GM19023 (cell line): ENCODE data around the gene CREB3L1.

Experiments used
- ATAC-seq: cut with Tn5 transposase; IDR thresholded peaks from one replicate; pipeline ENCODE4 v1.9.1; 2021; ENCODE audit warnings: mild to moderate bottlenecking, moderate library complexity; ENCODE audit not compliant: unreplicated experiment

The CREB3L1 gene

DNA sequence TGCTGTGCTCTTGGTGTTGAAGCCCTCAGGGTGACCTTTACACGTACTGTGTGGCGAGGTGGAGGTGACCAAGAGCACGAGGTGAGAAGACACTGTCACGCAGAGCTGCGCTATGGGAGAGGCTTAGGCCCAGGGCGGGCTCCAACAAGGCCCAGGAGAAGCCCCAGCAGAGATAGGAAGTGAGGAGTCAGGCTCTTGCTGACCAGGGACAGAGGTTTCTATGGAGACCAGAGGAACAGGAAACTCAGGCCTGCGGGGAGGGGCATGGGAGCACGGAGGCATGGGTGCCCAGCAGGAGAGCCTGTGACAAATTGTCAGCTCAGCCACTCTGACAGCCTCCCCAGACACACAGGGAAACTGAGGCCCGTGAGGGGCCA, 85.6 kb downstream of the CREB3L1 start:
- no peak for ATAC-seq

DNA sequence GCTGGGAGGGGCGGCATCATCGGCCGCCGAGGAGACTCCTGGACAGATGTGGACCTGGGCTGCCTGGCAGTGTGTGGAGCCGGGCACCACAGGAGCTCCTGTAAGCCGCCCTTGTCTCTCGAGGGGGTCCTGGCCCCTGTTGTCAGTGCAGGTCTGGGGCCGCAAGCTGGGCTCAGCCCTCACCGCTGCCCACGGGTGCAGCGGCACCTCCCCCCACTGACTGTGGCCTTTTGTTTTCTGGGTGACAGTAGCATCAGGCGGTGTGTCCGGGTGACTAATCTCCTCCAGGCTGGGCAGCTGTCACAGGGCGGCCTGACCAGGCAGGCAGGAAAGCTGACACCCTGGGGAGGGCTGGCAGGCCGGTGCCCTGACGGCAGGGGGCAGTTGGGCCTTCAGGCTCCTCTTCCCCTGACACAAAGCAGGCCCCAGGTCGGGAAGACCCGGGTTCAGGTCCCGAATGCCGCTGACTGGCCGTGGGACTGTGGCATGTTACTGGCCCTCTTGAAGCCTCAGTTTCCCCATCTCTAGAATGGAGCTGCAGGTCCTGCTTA, 86.1 kb downstream of the CREB3L1 start:
- no peak for ATAC-seq

DNA sequence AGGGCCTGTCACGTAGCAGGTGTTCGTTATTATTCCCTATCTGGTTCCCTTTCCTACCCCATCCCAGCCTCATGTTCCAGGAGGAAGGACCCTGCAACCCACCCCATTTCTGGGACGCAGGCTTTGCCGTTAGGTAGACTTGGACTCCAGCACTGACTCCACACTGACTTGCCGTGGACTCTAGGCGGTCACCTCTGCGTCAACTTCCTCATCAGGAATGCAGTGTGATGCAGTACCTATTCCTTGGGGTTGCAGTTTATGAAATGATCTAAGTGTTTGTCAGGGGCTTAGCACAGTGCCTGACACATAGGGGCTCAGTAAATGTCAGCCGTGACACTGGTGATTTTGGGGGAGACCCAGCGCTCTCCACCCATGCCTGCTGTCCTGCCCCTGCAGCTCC, 86.6 kb downstream of the CREB3L1 start:
- no peak for ATAC-seq

DNA sequence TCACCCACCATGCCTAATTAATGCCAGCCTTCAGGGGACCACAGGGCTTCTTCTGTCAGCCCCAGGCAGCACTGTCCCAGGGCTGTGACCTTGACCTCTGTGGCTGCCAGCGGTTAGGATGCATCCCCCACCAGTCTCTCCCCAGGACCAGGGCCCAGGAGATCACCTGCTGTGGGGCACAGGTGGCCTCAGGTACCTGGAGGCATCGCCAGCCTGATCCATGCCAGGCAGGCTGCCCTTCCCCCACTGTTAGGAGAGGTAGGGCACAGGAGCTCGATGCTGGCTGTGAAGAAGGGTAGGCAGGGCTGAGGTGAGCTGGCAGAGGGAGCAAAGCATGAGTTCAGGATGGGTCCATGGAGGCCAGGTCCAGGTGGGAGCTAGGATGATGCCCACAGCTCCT, 87.3 kb downstream of the CREB3L1 start:
- ATAC-seq = no peak

DNA sequence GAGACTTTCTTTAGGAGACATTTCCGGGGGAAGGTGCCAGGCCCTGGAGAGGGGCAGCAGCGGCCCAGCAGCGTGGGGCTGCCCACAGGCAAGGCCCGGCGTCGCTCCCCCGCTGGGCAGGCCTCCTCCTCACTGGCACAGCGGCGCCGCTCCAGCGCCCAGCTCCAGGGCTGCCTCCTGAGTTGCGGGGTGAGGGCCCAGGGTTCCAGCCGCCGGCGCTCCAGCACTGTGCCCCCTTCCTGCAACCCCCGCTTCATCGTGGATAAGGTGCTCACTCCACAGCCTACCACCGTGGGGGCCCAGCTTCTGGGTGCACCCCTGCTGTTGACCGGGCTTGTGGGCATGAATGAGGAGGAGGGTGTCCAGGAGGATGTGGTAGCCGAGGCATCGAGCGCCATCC, 88.8 kb downstream of the CREB3L1 start:
- no peak for ATAC-seq

DNA sequence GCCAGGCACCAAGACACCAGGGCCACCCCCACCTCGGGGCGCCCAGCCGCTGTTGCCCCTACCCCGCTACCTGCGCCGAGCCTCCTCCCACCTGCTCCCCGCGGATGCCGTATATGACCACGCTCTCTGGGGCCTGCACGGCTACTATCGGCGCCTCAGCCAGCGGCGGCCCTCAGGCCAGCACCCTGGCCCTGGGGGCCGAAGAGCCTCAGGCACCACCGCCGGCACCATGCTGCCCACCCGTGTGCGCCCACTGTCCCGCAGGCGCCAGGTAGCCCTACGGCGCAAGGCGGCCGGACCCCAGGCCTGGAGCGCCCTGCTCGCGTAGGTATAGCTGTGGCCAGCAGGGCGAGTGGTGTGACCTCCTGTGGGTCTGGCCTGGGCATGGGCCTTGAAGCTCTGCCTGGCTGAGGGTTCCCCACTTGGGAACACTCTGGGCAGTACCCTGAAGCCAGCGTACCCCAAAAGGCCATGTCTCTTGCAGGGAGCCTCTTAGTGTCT, 89.2 kb downstream of the CREB3L1 start:
- ATAC-seq = no peak

DNA sequence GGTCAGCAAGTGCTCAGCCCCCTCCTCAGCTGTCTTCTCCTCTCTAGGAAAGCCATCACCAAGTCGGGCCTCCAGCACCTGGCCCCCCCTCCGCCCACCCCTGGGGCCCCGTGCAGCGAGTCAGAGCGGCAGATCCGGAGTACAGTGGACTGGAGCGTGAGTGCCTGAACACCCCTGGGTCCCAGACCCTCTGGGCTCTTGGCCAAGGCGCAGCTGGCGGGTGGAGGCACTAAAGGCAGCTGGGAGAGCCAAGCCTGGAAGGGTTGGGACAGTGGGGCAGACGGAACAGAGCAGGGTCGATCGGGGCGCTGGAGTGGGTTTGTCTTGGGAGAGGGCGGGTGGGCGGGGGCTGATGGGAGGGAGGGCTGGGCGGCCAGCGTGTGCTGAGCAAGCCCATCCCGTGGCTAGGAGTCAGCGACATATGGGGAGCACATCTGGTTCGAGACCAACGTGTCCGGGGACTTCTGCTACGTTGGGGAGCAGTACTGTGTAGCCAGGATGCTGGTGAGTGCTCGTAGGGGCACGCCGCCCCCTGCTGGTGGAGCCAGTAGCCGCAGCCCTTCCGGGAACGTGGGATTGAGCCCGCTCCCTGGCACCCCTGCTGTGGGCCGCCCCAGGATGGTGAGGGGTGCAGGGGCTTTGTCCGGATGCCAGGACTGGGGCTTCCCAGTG, 89.9 kb downstream of the CREB3L1 start:
- ATAC-seq = peak; percentile 81

DNA sequence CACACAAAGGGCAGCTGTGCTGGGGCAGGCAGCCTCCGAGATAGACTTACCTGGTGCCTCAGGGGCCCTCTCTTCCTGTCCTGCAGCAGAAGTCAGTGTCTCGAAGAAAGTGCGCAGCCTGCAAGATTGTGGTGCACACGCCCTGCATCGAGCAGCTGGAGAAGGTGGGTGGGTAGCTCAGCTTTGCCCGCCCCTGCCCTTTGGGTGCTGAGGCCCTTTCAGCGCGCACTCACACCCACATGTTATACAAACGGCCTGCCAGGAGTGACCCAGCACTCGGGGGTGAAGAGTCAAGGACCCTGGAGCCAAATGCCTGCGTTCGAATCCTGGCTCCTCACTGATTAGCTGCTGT, 90.4 kb downstream of the CREB3L1 start:
- no peak for ATAC-seq

DNA sequence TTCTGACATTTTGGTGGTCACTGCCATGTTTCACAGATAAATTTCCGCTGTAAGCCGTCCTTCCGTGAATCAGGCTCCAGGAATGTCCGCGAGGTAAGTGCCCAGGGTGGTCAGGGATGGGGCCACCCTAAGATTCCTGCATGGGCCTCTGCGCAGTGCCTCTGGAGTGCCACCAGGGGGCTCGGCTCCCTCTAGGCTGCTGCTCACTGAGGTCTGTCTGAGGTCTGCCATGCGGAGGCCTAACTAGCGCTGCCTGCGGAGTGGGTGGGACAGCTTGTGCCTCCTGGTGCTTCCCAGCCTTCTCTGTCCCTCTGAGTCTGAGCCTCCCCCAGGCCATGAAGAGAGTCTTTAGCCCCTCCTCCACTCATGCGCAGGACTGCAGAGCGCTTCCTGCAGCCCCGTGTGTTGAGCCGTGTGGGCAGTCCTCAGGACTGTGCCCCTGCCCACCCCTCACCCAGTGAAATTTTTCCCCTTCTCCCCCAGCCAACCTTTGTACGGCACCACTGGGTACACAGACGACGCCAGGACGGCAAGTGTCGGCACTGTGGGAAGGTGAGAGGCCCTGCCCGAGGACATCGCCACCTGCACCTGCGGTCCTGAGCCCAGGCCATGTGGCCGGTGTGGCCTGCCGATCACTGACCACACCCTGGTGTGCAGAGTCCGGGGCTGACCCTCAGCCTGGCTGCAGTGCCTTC, 92.1 kb downstream of the CREB3L1 start:
- ATAC-seq = peak; percentile 52

DNA sequence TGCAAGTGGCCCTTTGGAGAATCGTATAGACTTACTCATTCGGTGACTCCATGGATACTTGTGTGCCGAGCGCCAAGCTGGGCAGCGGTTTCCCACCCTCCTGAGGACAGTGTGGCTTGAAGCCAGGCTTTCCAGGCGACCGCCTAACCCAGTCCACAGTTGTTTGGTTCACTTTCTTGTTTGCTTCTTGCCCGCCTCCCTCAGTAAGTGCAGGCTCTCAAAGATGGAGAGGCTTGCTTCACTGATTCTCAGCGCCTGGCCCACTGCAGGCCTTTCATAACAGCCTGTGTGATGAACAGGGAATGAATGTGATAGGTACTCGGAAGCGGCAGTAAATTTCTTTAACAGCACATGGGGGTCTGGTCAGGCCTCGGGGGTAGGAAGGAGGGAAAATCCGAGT, 92.8 kb downstream of the CREB3L1 start:
- no peak for ATAC-seq
